Neuronal stem cell (in vitro differentiated cells): ENCODE data around the gene PRPS1.

Experiments
- DNase-seq: peaks from one replicate; pipeline ENCODE4 v3.0.0-alpha.2; 2013; ENCODE audit warnings: low spot score
- H2AFZ ChIP-seq: one replicate; pipeline ENCODE4 v1.6.1; 2013; ENCODE audit warnings: mild to moderate bottlenecking, low read length, inconsistent platforms
- H2AK5ac ChIP-seq: 2 replicates; pipeline ENCODE4 v1.6.1; 2013; ENCODE audit warnings: low read depth, mild to moderate bottlenecking, inconsistent platforms, low read length, moderate library complexity, mixed read lengths
- H2BK120ac ChIP-seq: 2 replicates; pipeline ENCODE4 v1.6.1; 2013; ENCODE audit warnings: low read depth, mild to moderate bottlenecking, inconsistent platforms, low read length, moderate library complexity, mixed read lengths
- H2BK12ac ChIP-seq: one replicate; pipeline ENCODE4 v1.6.1; 2013; ENCODE audit warnings: low read length, inconsistent platforms
- H2BK15ac ChIP-seq: 2 replicates; pipeline ENCODE4 v1.6.1; 2013; ENCODE audit warnings: mild to moderate bottlenecking, low read length, inconsistent platforms, mixed read lengths
- H2BK5ac ChIP-seq: one replicate; pipeline ENCODE4 v1.6.1; 2013; ENCODE audit warnings: inconsistent platforms, mild to moderate bottlenecking, low read length, moderate library complexity
- H3K14ac ChIP-seq: one replicate; pipeline ENCODE4 v1.6.1; 2013; ENCODE audit warnings: low read length, inconsistent platforms
- H3K18ac ChIP-seq: 2 replicates; pipeline ENCODE4 v1.6.1; 2013; ENCODE audit warnings: low read length, inconsistent platforms
- H3K23ac ChIP-seq: 2 replicates; pipeline ENCODE4 v1.6.1; 2013; ENCODE audit warnings: low read depth, mild to moderate bottlenecking, mixed read lengths, low read length, inconsistent platforms; ENCODE audit not compliant: poor library complexity
- H3K27ac ChIP-seq: replicated peaks from 3 replicates; pipeline ENCODE4 v1.5.1; 2013; ENCODE audit warnings: low read length, inconsistent platforms
- H3K27me3 ChIP-seq, 3 experiments: 2 replicates each; pipeline ENCODE4 v1.6.1; 2013; ENCODE audit warnings: low read length in 3 of 3, mild to moderate bottlenecking in 2 of 3, inconsistent platforms in 1 of 3, low read depth in 1 of 3, mixed read lengths in 1 of 3, moderate library complexity in 1 of 3; ENCODE audit not compliant: control insufficient read depth in 3 of 3, insufficient read depth in 3 of 3
- H3K36me3 ChIP-seq, 2 donors: replicated peaks in 1 of 2; 2 replicates each; pipeline ENCODE4 v1.6.1; 2013; ENCODE audit warnings: low read length in 2 of 2; ENCODE audit not compliant: control insufficient read depth in 2 of 2, insufficient read depth in 2 of 2
- H3K4ac ChIP-seq: 2 replicates; pipeline ENCODE4 v1.6.1; 2013; ENCODE audit warnings: inconsistent platforms, mild to moderate bottlenecking, low read length, moderate library complexity
- H3K4me1 ChIP-seq, 2 donors: 1 replicate in 1 of 2; 2 replicates in 1 of 2; pipeline ENCODE4 v1.6.1; 2013; ENCODE audit warnings: low read length in 2 of 2, low read depth in 1 of 2; ENCODE audit not compliant: control insufficient read depth in 2 of 2, insufficient read depth in 1 of 2
- H3K4me2 ChIP-seq: one replicate; pipeline ENCODE4 v1.6.1; 2013; ENCODE audit warnings: mild to moderate bottlenecking, low read length, inconsistent platforms; ENCODE audit not compliant: insufficient read depth, poor library complexity, severe bottlenecking
- H3K4me3 ChIP-seq, 2 donors: 2 replicates each; pipeline ENCODE4 v1.5.1; 2013; ENCODE audit warnings: low read length in 2 of 2, mild to moderate bottlenecking in 2 of 2, inconsistent platforms in 1 of 2, moderate library complexity in 1 of 2
- H3K79me1 ChIP-seq: one replicate; pipeline ENCODE4 v1.6.1; 2013; ENCODE audit warnings: low read depth, mild to moderate bottlenecking, inconsistent platforms, low read length, moderate library complexity
- H3K9ac ChIP-seq: one replicate; pipeline ENCODE4 v1.6.1; 2013; ENCODE audit warnings: mild to moderate bottlenecking, low read depth, low read length, inconsistent platforms; ENCODE audit not compliant: poor library complexity
- H3K9me3 ChIP-seq, 2 donors: replicated peaks in 1 of 2; 2 replicates each; pipeline versions ENCODE3 to v1.6.1; 2013; ENCODE audit warnings: low read length in 2 of 2, mild to moderate bottlenecking in 2 of 2, inconsistent platforms in 1 of 2, low read depth in 1 of 2, mixed read lengths in 1 of 2, moderate library complexity in 1 of 2; ENCODE audit not compliant: control insufficient read depth in 2 of 2, insufficient read depth in 1 of 2
- H4K8ac ChIP-seq: one replicate; pipeline ENCODE4 v1.6.1; 2013; ENCODE audit warnings: low read depth, mild to moderate bottlenecking, inconsistent platforms, low read length, moderate library complexity
- H4K91ac ChIP-seq: one replicate; pipeline ENCODE4 v1.6.1; 2013; ENCODE audit warnings: low read length, low read depth, mild to moderate bottlenecking, inconsistent platforms; ENCODE audit not compliant: poor library complexity
- WGBS, 2 donors: extraction: QIAGEN DNeasy Blood & Tissue Kit; methylation state at CpG; one replicate each; pipeline ENCODE4 v1.1.7; 2013; ENCODE audit warnings: missing lambda C conversion rate in 2 of 2, mixed read lengths in 1 of 2; ENCODE audit not compliant: insufficient read length in 2 of 2, insufficient replicate concordance in 1 of 2; ENCODE audit errors: extremely low coverage in 2 of 2; 5-methylcytosine and 5-hydroxymethylcytosine counted together

The PRPS1 gene

GRCh38 chrX:107624893-107625292 lies 3.4 kb upstream of the PRPS1 start:
- no peak overlapping the region for H3K14ac ChIP-seq
- H4K91ac ChIP-seq = no peak overlapping the region

GRCh38 chrX:107625739-107626138 lies 2.6 kb upstream of the PRPS1 start:
- no peak overlapping the region for H3K14ac ChIP-seq
- no peak overlapping the region for H3K18ac ChIP-seq
- H3K9me3 ChIP-seq = no peaks in the 10 kb centered on the region
- WGBS, 2 donors = no CpG with 5 or more reads among the region's 5 CpGs
- no peaks in the 10 kb centered on the region for H3K27me3 ChIP-seq
- H3K4me1 ChIP-seq = no peaks in the 10 kb centered on the region
- no peak overlapping the region for H2AK5ac ChIP-seq
- H4K8ac ChIP-seq = no peak overlapping the region
- H3K4me2 ChIP-seq = no peak overlapping the region
- H2AFZ ChIP-seq = no peak overlapping the region
- no peak overlapping the region for H3K9ac ChIP-seq
- DNase-seq = no peak
- H3K79me1 ChIP-seq = no peaks in the 10 kb centered on the region
- no peak overlapping the region for H2BK5ac ChIP-seq
- H2BK15ac ChIP-seq = no peak overlapping the region
- H3K36me3 ChIP-seq = no peaks in the 10 kb centered on the region
- no peak overlapping the region for H2BK12ac ChIP-seq
- no peak overlapping the region for H2BK120ac ChIP-seq
- H3K4me3 ChIP-seq = no peak overlapping the region
- H3K23ac ChIP-seq = no peak overlapping the region
- no peak overlapping the region for H4K91ac ChIP-seq
- no peak overlapping the region for H3K4ac ChIP-seq
- H3K27ac ChIP-seq = no peak overlapping the region

More at GRCh38 chrX:107624893-107625292, 3.4 kb upstream of the PRPS1 start:
- Histone ChIP-seq H3K4me3 (no peak overlapping the region), H3K4me2 (no peak overlapping the region), H3K18ac (no peak overlapping the region), H3K27ac (no peak overlapping the region), H3K23ac (no peak overlapping the region), H3K27me3 (no peaks in the 10 kb centered on the region), H3K79me1 (no peaks in the 10 kb centered on the region), H2BK5ac (no peak overlapping the region), H3K4ac (no peak overlapping the region), H3K9me3 (no peaks in the 10 kb centered on the region), H3K36me3 (no peaks in the 10 kb centered on the region), H2BK15ac (no peak overlapping the region), H3K4me1 (no peaks in the 10 kb centered on the region), H4K8ac (no peak overlapping the region), H3K9ac (no peak overlapping the region), H2BK12ac (no peak overlapping the region), H2AK5ac (no peak overlapping the region), H2AFZ (no peak overlapping the region), H2BK120ac (no peak overlapping the region)
- no peak for DNase-seq
- WGBS, 2 donors = no CpG with 5 or more reads among the region's 2 CpGs

GRCh38 chrX:107626481-107626880 lies 1.8 kb upstream of the PRPS1 start:
- Histone ChIP-seq H3K14ac (no peak overlapping the region), H2AK5ac (no peak overlapping the region), H2BK12ac (no peak overlapping the region), H2BK5ac (no peak overlapping the region), H4K8ac (no peak overlapping the region), H2BK15ac (no peak overlapping the region), H2BK120ac (no peak overlapping the region), H3K27ac (no peak overlapping the region), H3K9me3 (no peaks in the 10 kb centered on the region), H3K27me3 (no peaks in the 10 kb centered on the region), H3K79me1 (no peaks in the 10 kb centered on the region), H3K9ac (no peak overlapping the region), H3K18ac (no peak overlapping the region), H3K4me3 (no peak overlapping the region), H4K91ac (no peak overlapping the region), H3K4me2 (no peak overlapping the region), H3K4ac (no peak overlapping the region), H3K36me3 (no peaks in the 10 kb centered on the region), H3K23ac (no peak overlapping the region), H2AFZ (no peak overlapping the region), H3K4me1 (no peaks in the 10 kb centered on the region)
- DNase-seq = no peak
- no CpG with 5 or more reads among the region's 12 CpGs for WGBS, 2 donors

- no peak overlapping the region for H3K23ac ChIP-seq
- no peak overlapping the region for H2BK5ac ChIP-seq
- H2AK5ac ChIP-seq = no peak overlapping the region
- H3K18ac ChIP-seq = no peak overlapping the region
- no peak overlapping the region for H3K4me2 ChIP-seq
- no CpG with 5 or more reads among the region's 2 CpGs for WGBS, 2 donors
- no peaks in the 10 kb centered on the region for H3K4me1 ChIP-seq
- no peak overlapping the region for H3K4ac ChIP-seq
- no peaks in the 10 kb centered on the region for H3K9me3 ChIP-seq
- no peaks in the 10 kb centered on the region for H3K27me3 ChIP-seq
- H3K4me3 ChIP-seq = no peak overlapping the region
- H3K9ac ChIP-seq = no peak overlapping the region
- no peak overlapping the region for H2AFZ ChIP-seq
- H3K14ac ChIP-seq = no peak overlapping the region
- H4K8ac ChIP-seq = no peak overlapping the region
- DNase-seq = no peak
- no peak overlapping the region for H3K27ac ChIP-seq
- no peak overlapping the region for H2BK120ac ChIP-seq
- no peak overlapping the region for H2BK12ac ChIP-seq
- no peak overlapping the region for H2BK15ac ChIP-seq
- H3K79me1 ChIP-seq = no peaks in the 10 kb centered on the region
- H4K91ac ChIP-seq = no peak overlapping the region
- H3K36me3 ChIP-seq = no peaks in the 10 kb centered on the region
These were observed 1.4 kb upstream of the PRPS1 start for GRCh38 chrX:107626916-107627315.
